Ishikawa (cell line): ENCODE measurements around the gene MRPL27.
A peak's percentile ranks its signal among the peaks of the same experiment; 100 is the strongest.

ENCODE experiments used
- NFIC ChIP-seq: IDR thresholded peaks from 2 replicates; pipeline ENCODE4 v1.6.1; 2012
- RAD21 ChIP-seq: IDR thresholded peaks from 2 replicates; pipeline ENCODE4 v1.6.1; 2012; ENCODE audit warnings: low read depth
- TCF12 ChIP-seq: IDR thresholded peaks from 2 replicates; pipeline ENCODE4 v1.6.1; 2012; ENCODE audit warnings: low read depth
- TF ChIP-seq, protein P1 (sequence below): IDR thresholded peaks from 2 replicates; pipeline ENCODE4 v1.6.1; 2012

DNA sequence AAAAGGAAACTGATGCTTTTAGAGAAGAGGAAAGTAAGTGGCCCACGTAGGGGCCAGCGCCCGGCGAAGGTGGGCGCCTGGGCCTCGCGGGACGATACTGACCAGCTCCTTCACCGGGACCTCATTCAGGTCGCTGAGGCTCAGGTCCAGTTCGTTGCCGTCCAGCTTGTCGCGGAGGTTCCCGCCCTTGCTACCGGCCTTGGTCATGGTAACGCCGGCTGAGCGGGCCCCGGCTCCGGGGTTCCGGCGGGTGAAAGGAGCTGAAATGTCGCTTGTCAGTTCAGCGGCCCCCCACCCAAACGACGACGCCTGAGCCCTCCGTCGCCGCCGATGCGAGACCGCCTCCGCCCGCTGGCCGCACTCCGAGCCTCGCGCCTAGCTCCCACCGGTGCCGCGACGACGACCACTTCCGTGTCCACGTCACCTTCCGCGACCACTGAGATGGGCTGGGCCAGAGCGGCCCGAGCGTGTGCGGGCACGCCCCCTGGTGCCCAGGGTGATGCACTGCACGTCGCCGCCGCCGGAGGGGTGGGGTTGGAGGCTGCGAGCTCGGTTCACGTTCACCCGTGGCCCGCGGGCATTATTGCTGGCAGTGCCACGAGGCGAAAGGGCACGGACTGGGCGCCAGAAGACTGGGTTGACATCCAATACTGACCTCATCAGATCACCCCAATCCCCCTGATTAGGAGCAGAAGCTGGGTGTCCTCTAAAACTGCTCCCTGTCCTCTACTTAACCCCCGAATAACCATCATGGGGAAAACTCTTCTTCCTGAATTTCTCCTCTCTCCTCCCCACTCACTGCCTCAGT is 24.3 kb upstream of the MRPL27 start, which contains the start of gene LRRC59:
- peak; percentile 46; the same call in 1 of the 2 replicates for TF ChIP-seq RAD21
- no peak; the same call in 1 of the 2 replicates for TF ChIP-seq NFIC
- TF ChIP-seq TCF12 = peak; percentile 80; the same call in 1 of the 2 replicates
- TF ChIP-seq, protein P1, sequence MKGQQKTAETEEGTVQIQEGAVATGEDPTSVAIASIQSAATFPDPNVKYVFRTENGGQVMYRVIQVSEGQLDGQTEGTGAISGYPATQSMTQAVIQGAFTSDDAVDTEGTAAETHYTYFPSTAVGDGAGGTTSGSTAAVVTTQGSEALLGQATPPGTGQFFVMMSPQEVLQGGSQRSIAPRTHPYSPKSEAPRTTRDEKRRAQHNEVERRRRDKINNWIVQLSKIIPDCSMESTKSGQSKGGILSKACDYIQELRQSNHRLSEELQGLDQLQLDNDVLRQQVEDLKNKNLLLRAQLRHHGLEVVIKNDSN = peak; percentile 47; the same call in 1 of the 2 replicates
